ENCODE data around the gene BCOR. TPM values are rescaled to one million over a fixed set of nuclear protein-coding genes. Genes with fewer than 3 reads are reported as not detected.

BCOR gene
- total RNA-seq, 4 donors from 2014 or later, result 12.0 to 20.1 (median 17.4) TPM

DNA sequence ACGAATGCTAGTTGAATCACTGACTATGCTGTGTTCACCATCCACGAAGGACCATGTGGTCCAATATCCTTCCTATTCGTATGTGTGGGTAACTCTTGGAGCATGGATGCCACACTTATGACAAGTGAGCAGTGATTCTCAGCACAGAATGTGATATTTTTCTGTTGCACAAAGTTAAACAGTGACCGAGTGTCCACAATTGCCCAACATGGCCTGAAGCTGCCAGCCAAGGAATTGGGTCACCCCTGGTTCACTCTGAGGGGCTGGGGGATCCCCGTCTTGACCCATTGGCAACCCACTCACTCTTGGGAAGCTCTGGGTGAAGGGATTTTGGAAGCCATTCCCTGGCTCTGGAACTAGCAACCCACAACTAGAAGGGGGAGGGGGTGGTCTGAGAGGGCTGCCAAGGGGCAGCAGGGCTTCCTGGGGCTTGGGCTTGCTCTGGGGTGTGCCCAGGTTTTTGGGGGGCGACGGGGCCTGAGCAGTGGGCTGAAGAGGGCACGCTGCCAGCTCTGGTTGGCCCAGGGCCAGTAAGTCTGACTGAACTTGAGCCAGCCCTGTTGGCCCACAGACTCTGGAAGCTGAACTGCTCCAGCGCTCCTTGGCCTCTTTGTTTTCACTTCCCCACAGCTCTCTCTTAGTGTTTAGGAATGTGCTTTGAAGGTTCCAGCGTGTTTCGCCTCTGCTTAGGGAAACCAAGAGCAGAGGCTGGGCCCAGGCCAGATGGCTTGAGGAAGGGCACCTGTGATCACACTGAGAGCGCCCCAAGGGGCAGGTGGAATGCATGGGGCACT lies 43.1 kb upstream of the BCOR start:
- TF ChIP-seq, protein P1, sequence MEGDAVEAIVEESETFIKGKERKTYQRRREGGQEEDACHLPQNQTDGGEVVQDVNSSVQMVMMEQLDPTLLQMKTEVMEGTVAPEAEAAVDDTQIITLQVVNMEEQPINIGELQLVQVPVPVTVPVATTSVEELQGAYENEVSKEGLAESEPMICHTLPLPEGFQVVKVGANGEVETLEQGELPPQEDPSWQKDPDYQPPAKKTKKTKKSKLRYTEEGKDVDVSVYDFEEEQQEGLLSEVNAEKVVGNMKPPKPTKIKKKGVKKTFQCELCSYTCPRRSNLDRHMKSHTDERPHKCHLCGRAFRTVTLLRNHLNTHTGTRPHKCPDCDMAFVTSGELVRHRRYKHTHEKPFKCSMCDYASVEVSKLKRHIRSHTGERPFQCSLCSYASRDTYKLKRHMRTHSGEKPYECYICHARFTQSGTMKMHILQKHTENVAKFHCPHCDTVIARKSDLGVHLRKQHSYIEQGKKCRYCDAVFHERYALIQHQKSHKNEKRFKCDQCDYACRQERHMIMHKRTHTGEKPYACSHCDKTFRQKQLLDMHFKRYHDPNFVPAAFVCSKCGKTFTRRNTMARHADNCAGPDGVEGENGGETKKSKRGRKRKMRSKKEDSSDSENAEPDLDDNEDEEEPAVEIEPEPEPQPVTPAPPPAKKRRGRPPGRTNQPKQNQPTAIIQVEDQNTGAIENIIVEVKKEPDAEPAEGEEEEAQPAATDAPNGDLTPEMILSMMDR (IDR thresholded peaks at IDR 0.05), result no peak
- no peak for TF ChIP-seq POLR2A (IDR thresholded peaks at IDR 0.05)
- DNase-seq, result no peak
- intact Hi-C loops (cut with DNase I), result no loop called here
- no peaks in the 10 kb centered on the region for H3K9me3 ChIP-seq
- peaks cover 10 to 41% (median 13%) of the 10 kb centered on the region in 3 donors for H3K4me1 ChIP-seq
- no peaks in the 10 kb centered on the region for H3K36me3 ChIP-seq
- no peaks in the 10 kb centered on the region for H3K27me3 ChIP-seq
- H3K4me3 ChIP-seq, result no peak overlapping the region
- peak overlapping the region; percentile 39 to 76 (median 64) for H3K27ac ChIP-seq
- 32 to 43% methylated on average over 2 to 7 of the region's 12 CpGs for WGBS, 2 donors

DNA sequence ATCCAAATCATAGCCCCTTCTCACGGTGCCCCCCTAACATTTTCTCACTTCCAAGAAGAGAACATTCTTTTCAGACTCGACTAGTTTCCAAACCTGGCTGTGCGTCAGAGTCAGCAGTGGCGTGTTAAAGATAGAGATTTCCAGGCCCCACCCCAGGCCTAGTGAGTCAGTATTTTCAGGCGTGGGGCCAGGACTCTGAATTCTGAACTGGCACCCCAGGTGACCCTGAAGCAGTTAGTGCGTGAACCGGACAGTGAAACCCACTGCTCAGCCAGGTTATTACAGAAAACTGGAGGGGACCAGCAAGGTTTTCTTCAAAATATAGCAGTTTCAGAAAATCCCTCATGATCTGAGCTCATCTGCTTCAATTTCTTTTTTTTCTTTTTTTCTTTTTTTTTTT lies 35.0 kb upstream of the BCOR start:
- H3K4me3 ChIP-seq, result no peak overlapping the region
- H3K36me3 ChIP-seq, result no peaks in the 10 kb centered on the region
- DNase-seq, result no peak
- 22 to 43% methylated on average over 7 of the region's 7 CpGs for WGBS, 2 donors
- no peaks in the 10 kb centered on the region for H3K27me3 ChIP-seq
- intact Hi-C loops (cut with DNase I), result no loop called here
- TF ChIP-seq, protein P1 (IDR thresholded peaks at IDR 0.05), result no peak
- no peak for TF ChIP-seq POLR2A (IDR thresholded peaks at IDR 0.05)
- H3K9me3 ChIP-seq, result no peaks in the 10 kb centered on the region
- H3K27ac ChIP-seq, result peak overlapping the region; percentile 59 to 82 (median 69)
- peaks cover 0 to 34% (median 0%) of the 10 kb centered on the region in 3 donors for H3K4me1 ChIP-seq

DNA sequence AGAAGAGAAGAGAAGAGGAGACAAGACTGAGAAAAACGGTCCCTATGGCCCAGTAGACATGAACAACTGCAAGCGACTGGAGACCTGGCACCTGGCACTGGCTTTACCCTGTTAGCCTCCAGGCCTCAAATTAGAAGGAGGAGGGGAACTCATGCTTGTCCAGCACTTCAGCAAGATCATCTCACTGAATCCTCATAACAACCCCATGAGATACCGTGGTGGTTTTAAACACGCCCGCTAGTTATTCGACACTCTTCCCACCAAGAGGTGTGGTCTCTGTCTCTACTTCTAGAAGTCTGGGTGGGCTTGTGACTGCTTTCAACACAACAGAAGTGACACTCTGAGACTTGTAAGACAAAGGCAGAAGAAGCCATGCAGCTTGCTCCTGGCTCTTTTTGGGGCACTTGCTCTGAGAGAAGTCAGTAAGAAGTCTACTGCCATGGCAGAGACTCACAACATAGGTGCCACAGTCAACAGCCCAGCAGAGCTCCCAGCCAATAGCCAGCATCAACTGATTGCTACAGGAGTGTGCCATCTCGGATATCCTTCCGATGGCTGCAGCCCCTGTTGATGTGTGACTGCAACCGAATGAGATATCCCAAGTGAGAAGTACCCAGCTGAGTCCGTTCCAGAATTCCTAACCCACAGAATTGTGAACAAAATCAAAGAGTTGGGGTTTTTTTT lies 34.0 kb upstream of the BCOR start:
- peaks cover 0 to 34% (median 0%) of the 10 kb centered on the region in 3 donors for H3K4me1 ChIP-seq
- intact Hi-C loops (cut with DNase I), result no loop called here
- peak overlapping the region in 3 of 4 donors; percentile 64 to 82 (median 74) for H3K27ac ChIP-seq
- no peaks in the 10 kb centered on the region for H3K9me3 ChIP-seq
- no peaks in the 10 kb centered on the region for H3K27me3 ChIP-seq
- no peak for DNase-seq
- no peaks in the 10 kb centered on the region for H3K36me3 ChIP-seq
- no peak overlapping the region for H3K4me3 ChIP-seq
- TF ChIP-seq, protein P1 (IDR thresholded peaks at IDR 0.05), result no peak
- TF ChIP-seq POLR2A (IDR thresholded peaks at IDR 0.05), result no peak
- 80 to 92% methylated on average over 6 to 10 of the region's 10 CpGs for WGBS, 2 donors

DNA sequence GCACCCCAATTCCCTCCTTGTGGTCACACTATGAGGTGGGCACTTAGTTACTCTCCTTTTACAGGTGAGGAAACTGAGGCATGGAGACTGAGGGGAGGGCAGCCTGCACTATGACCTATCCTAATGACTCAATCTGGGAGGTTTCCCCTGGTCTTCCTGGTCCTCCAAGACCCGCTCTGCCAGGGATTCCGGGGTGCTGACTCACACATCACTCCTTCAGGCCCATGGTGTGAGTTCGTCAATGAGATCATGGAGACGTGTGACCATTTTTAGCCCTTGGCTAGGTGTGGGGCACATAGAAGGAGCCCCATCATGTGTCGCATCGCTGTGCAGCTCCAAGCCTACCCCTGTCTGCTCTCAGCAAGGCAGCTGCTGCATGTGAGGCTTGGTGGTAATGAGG lies 32.4 kb upstream of the BCOR start:
- Histone ChIP-seq H3K27ac (no peak overlapping the region), H3K36me3 (no peaks in the 10 kb centered on the region), H3K4me3 (no peak overlapping the region), H3K9me3 (no peaks in the 10 kb centered on the region), H3K27me3 (no peaks in the 10 kb centered on the region), H3K4me1 (peaks cover 0 to 34% (median 0%) of the 10 kb centered on the region in 3 donors)
- DNase-seq, result no peak
- TF ChIP-seq POLR2A (IDR thresholded peaks at IDR 0.05), result no peak
- TF ChIP-seq, protein P1 (IDR thresholded peaks at IDR 0.05), result no peak
- intact Hi-C loops (cut with DNase I), result no loop called here
- 70% methylated on average over 2 of the region's 6 CpGs; no CpG with 5 or more reads in 1 of the 2 donors for WGBS, 2 donors

DNA sequence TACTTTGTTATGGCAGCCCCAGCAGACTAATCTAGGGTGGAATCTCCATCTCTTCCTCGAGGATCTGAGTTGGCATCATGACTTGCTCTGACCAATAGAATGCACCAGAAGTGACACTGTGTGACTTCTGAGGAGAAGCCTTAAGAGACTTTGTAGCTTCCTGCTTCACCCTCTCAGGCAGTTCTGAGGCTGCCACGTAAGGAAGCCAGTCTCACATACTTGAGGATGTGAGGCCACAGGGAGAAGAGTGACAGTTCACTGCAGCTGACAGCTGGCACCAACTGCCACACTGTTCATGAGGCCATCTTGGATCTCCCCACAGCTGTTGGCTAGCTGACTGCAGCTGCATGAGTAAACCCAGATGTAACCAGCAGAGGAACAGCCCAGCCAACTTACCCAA lies 29.3 kb upstream of the BCOR start:
- WGBS, 2 donors, result 17 to 40% methylated on average over 1 of the region's 2 CpGs
- no peaks in the 10 kb centered on the region for H3K27me3 ChIP-seq
- H3K27ac ChIP-seq, result peak overlapping the region in 1 of 4 donors; percentile 29
- intact Hi-C loops (cut with DNase I), result no loop called here
- H3K4me3 ChIP-seq, result no peak overlapping the region
- TF ChIP-seq, protein P1 (IDR thresholded peaks at IDR 0.05), result no peak
- TF ChIP-seq POLR2A (IDR thresholded peaks at IDR 0.05), result no peak
- peaks cover 0 to 22% (median 0%) of the 10 kb centered on the region in 3 donors for H3K4me1 ChIP-seq
- DNase-seq, result no peak
- no peaks in the 10 kb centered on the region for H3K9me3 ChIP-seq
- no peaks in the 10 kb centered on the region for H3K36me3 ChIP-seq
